Measurements from ENCODE around the gene TRAPPC1. TPM values are rescaled to one million over a fixed set of nuclear protein-coding genes. Genes with fewer than 3 reads are reported as not detected.

The TRAPPC1 gene
- polyA plus RNA-seq: 101 TPM
- long read RNA-seq, donor 1, transcript TRAPPC1-201 (4 exons, 811 nt): major isoform, 16 of 24 reads
- long read RNA-seq, donor 1, transcript TRAPPC1-202 (5 exons, 759 nt): minor isoform, 8 of 24 reads
- long read RNA-seq, donor 1, partial matches to known transcripts: 0 of 24 reads
- long read RNA-seq, donor 1, other reads (novel, unspliced or antisense): 0 of 24 reads
- long read RNA-seq, donor 2, transcript TRAPPC1-201 (4 exons, 811 nt): major isoform, 55 of 83 reads
- long read RNA-seq, donor 2, transcript TRAPPC1-202 (5 exons, 759 nt): minor isoform, 21 of 83 reads
- long read RNA-seq, donor 2, partial matches to known transcripts: 7 of 83 reads
- long read RNA-seq, donor 2, other reads (novel, unspliced or antisense): 0 of 83 reads
- long read RNA-seq, donor 3: 0 reads
- long read RNA-seq, donor 4, partial matches to known transcripts: 0 of 5 reads
- long read RNA-seq, donor 4, other reads (novel, unspliced or antisense): 0 of 5 reads
- long read RNA-seq, donor 5, transcript TRAPPC1-201 (4 exons, 811 nt): major isoform, 23 of 32 reads
- long read RNA-seq, donor 5, transcript TRAPPC1-202 (5 exons, 759 nt): minor isoform, 9 of 32 reads
- long read RNA-seq, donor 5, partial matches to known transcripts: 0 of 32 reads
- long read RNA-seq, donor 5, other reads (novel, unspliced or antisense): 0 of 32 reads
- long read RNA-seq, donor 6, transcript TRAPPC1-202 (5 exons, 759 nt): minor isoform, 16 of 61 reads
- long read RNA-seq, donor 6, transcript TRAPPC1-201 (4 exons, 811 nt): major isoform, 34 of 61 reads
- long read RNA-seq, donor 6, partial matches to known transcripts: 8 of 61 reads
- long read RNA-seq, donor 6, other reads (novel, unspliced or antisense): 0 of 61 reads
- long read RNA-seq, donor 7, transcript TRAPPC1-201 (4 exons, 811 nt): major isoform, 22 of 27 reads
- long read RNA-seq, donor 7, partial matches to known transcripts: 0 of 27 reads
- long read RNA-seq, donor 7, other reads (novel, unspliced or antisense): 0 of 27 reads
- long read RNA-seq, donor 8, transcript TRAPPC1-202 (5 exons, 759 nt): minor isoform, 9 of 70 reads
- long read RNA-seq, donor 8, transcript TRAPPC1-201 (4 exons, 811 nt): major isoform, 60 of 70 reads
- long read RNA-seq, donor 8, partial matches to known transcripts: 0 of 70 reads
- long read RNA-seq, donor 8, other reads (novel, unspliced or antisense): 0 of 70 reads
- long read RNA-seq, donor 9, transcript TRAPPC1-202 (5 exons, 759 nt): minor isoform, 8 of 33 reads
- long read RNA-seq, donor 9, transcript TRAPPC1-201 (4 exons, 811 nt): major isoform, 25 of 33 reads
- long read RNA-seq, donor 9, partial matches to known transcripts: 0 of 33 reads
- long read RNA-seq, donor 9, other reads (novel, unspliced or antisense): 0 of 33 reads
- long read RNA-seq, donor 10, transcript TRAPPC1-201 (4 exons, 811 nt): major isoform, 35 of 57 reads
- long read RNA-seq, donor 10, transcript TRAPPC1-202 (5 exons, 759 nt): minor isoform, 14 of 57 reads
- long read RNA-seq, donor 10, partial matches to known transcripts: 0 of 57 reads
- long read RNA-seq, donor 10, other reads (novel, unspliced or antisense): 8 of 57 reads
- long read RNA-seq, donor 11, transcript TRAPPC1-202 (5 exons, 759 nt): minor isoform, 10 of 51 reads
- long read RNA-seq, donor 11, transcript TRAPPC1-201 (4 exons, 811 nt): major isoform, 41 of 51 reads
- long read RNA-seq, donor 11, partial matches to known transcripts: 0 of 51 reads
- long read RNA-seq, donor 11, other reads (novel, unspliced or antisense): 0 of 51 reads

- Histone ChIP-seq H3K36me3 (ENCODE audit: control insufficient read depth, insufficient read depth, low read length) (peaks cover 16% of the 10 kb centered on the region), H3K4me1 (ENCODE audit: control insufficient read depth, insufficient read depth, low read length) (peaks cover 16% of the 10 kb centered on the region)
- WGBS (ENCODE audit: insufficient coverage, low lambda C conversion rate): no CpG with 5 or more reads among the region's 55 CpGs
Measured at GRCh38 chr17:7931709-7932482, at the start of gene TRAPPC1, which contains the start of gene CNTROB. Gene TRAPPC1, minus strand, starts transcription at chr17:7931946. Its CDS starts 117 bp downstream, at chr17:7931829. Gene CNTROB, plus strand, starts transcription at chr17:7932206. Its CDS starts 874 bp downstream, at chr17:7933080.

GRCh38 chr17:7977805-7978204 is 46.1 kb upstream of the TRAPPC1 start:
- peaks cover 2% of the 10 kb centered on the region for H3K27me3 ChIP-seq (ENCODE audit: control insufficient read depth, insufficient read depth, low read length)
- no peak overlapping the region for H3K4me3 ChIP-seq (ENCODE audit: low read length)
- DNase-seq: no peak
- WGBS (ENCODE audit: insufficient coverage, low lambda C conversion rate): 96% methylated on average over 5 of the region's 5 CpGs
- H3K36me3 ChIP-seq (ENCODE audit: control insufficient read depth, insufficient read depth, low read length): no peaks in the 10 kb centered on the region
- no peaks in the 10 kb centered on the region for H3K4me1 ChIP-seq (ENCODE audit: control insufficient read depth, insufficient read depth, low read length)
- peaks cover 13% of the 10 kb centered on the region for H3K9me3 ChIP-seq (ENCODE audit: control insufficient read depth, low read depth, low read length)
- H3K27ac ChIP-seq (ENCODE audit: low read length): no peak overlapping the region

More at GRCh38 chr17:7931709-7932482, at the start of gene TRAPPC1, which contains the start of gene CNTROB:
- peaks cover 3% of the 10 kb centered on the region for H3K9me3 ChIP-seq (ENCODE audit: control insufficient read depth, low read depth, low read length)
- H3K27me3 ChIP-seq (ENCODE audit: control insufficient read depth, insufficient read depth, low read length): peaks cover 7% of the 10 kb centered on the region
- peak within 1 kb of the TSS; percentile 83 for H3K4me3 ChIP-seq (ENCODE audit: low read length)
- peak; percentile 100 for DNase-seq
- peak within 1 kb of the TSS; percentile 50 for H3K27ac ChIP-seq (ENCODE audit: low read length)

DNA sequence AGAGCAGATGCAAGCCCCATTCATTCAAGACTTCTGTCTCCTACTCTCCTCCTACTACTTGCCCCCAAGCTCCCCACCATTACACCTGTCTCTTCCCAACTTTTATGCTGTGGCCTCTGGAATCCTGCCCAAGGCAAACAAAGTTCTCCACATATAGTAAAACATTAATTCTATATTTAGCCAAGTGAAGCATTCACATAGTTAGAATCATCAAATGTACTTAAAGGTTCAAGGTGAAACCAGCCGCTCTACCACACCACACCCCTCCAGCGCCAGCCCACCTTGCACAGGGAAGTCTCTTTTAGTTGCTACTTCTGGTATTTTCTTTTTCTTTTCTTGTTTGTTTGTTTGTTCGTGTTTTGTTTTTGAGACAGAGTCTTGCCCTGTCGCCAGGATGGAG is 45.3 kb upstream of the TRAPPC1 start:
- DNase-seq: peak in 1 of 2 donors; percentile 11
- Histone ChIP-seq H3K9me3 (ENCODE audit: control insufficient read depth, low read depth, low read length) (peaks cover 13% of the 10 kb centered on the region), H3K27me3 (ENCODE audit: control insufficient read depth, insufficient read depth, low read length) (no peaks in the 10 kb centered on the region), H3K36me3 (ENCODE audit: control insufficient read depth, insufficient read depth, low read length) (no peaks in the 10 kb centered on the region), H3K27ac (ENCODE audit: low read length) (no peak overlapping the region), H3K4me3 (ENCODE audit: low read length) (no peak overlapping the region), H3K4me1 (ENCODE audit: control insufficient read depth, insufficient read depth, low read length) (no peaks in the 10 kb centered on the region)
- WGBS (ENCODE audit: insufficient coverage, low lambda C conversion rate): 79% methylated on average over 2 of the region's 4 CpGs

- Histone ChIP-seq H3K36me3 (ENCODE audit: control insufficient read depth, insufficient read depth, low read length) (no peaks in the 10 kb centered on the region), H3K27me3 (ENCODE audit: control insufficient read depth, insufficient read depth, low read length) (no peaks in the 10 kb centered on the region)
- DNase-seq: no peak
Measured at GRCh38 chr17:7974638-7975131, 42.9 kb upstream of the TRAPPC1 start.

DNA sequence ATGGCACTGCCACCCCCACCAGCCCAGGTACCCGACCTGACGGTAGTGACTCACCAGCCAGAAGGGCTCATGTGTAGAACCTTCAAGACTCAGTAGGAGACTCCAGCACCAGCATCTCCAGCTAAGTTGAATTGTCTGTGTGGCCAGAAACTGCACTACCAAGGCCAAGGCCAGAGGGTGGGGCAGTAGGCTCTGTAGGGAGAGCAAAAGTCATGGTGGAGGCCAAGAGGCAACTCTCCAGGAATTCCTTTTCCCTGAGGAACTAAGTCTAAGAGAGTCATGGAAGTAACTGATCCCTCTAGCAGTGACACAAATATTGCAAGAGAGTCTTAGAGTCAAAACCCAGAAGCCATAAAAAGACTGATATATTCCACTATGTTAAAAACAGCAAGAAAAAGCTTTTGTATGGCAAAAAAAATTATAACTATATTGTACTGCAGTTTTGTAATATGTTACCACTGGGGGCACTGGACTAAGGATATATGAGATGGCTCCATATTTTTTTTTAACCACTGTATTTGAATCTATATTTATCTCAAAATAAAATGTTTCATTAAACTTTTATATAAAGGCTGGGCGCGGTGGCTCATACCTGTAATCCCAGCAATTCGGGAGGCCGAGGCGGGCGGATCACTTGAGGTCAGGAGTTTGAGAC is 40.5 kb upstream of the TRAPPC1 start:
- no CpG with 5 or more reads among the region's 8 CpGs for WGBS (ENCODE audit: insufficient coverage, low lambda C conversion rate)
- Histone ChIP-seq H3K27me3 (ENCODE audit: control insufficient read depth, insufficient read depth, low read length) (no peaks in the 10 kb centered on the region), H3K9me3 (ENCODE audit: control insufficient read depth, low read depth, low read length) (peaks cover 13% of the 10 kb centered on the region), H3K4me3 (ENCODE audit: low read length) (no peak overlapping the region), H3K4me1 (ENCODE audit: control insufficient read depth, insufficient read depth, low read length) (no peaks in the 10 kb centered on the region), H3K27ac (ENCODE audit: low read length) (no peak overlapping the region), H3K36me3 (ENCODE audit: control insufficient read depth, insufficient read depth, low read length) (no peaks in the 10 kb centered on the region)
- no peak for DNase-seq

More at GRCh38 chr17:7974638-7975131, 42.9 kb upstream of the TRAPPC1 start:
- Histone ChIP-seq H3K27ac (ENCODE audit: low read length) (no peak overlapping the region), H3K4me3 (ENCODE audit: low read length) (no peak overlapping the region), H3K9me3 (ENCODE audit: control insufficient read depth, low read depth, low read length) (peaks cover 13% of the 10 kb centered on the region), H3K4me1 (ENCODE audit: control insufficient read depth, insufficient read depth, low read length) (no peaks in the 10 kb centered on the region)

- Histone ChIP-seq H3K4me1 (ENCODE audit: control insufficient read depth, insufficient read depth, low read length) (no peaks in the 10 kb centered on the region), H3K27ac (ENCODE audit: low read length) (no peak overlapping the region), H3K27me3 (ENCODE audit: control insufficient read depth, insufficient read depth, low read length) (no peaks in the 10 kb centered on the region), H3K4me3 (ENCODE audit: low read length) (no peak overlapping the region), H3K36me3 (ENCODE audit: control insufficient read depth, insufficient read depth, low read length) (no peaks in the 10 kb centered on the region), H3K9me3 (ENCODE audit: control insufficient read depth, low read depth, low read length) (peaks cover 13% of the 10 kb centered on the region)
- DNase-seq: no peak
- 100% methylated on average over 1 of the region's 4 CpGs for WGBS (ENCODE audit: insufficient coverage, low lambda C conversion rate)
Measured at GRCh38 chr17:7971651-7972050, 39.9 kb upstream of the TRAPPC1 start.

GRCh38 chr17:7969433-7969832 is 37.7 kb upstream of the TRAPPC1 start:
- Histone ChIP-seq H3K4me1 (ENCODE audit: control insufficient read depth, insufficient read depth, low read length) (no peaks in the 10 kb centered on the region), H3K9me3 (ENCODE audit: control insufficient read depth, low read depth, low read length) (peaks cover 4% of the 10 kb centered on the region), H3K27ac (ENCODE audit: low read length) (no peak overlapping the region), H3K27me3 (ENCODE audit: control insufficient read depth, insufficient read depth, low read length) (no peaks in the 10 kb centered on the region), H3K4me3 (ENCODE audit: low read length) (no peak overlapping the region), H3K36me3 (ENCODE audit: control insufficient read depth, insufficient read depth, low read length) (no peaks in the 10 kb centered on the region)
- 100% methylated on average over 2 of the region's 6 CpGs for WGBS (ENCODE audit: insufficient coverage, low lambda C conversion rate)
- DNase-seq: no peak

- Histone ChIP-seq H3K27ac (ENCODE audit: low read length) (no peak overlapping the region), H3K4me3 (ENCODE audit: low read length) (no peak overlapping the region), H3K36me3 (ENCODE audit: control insufficient read depth, insufficient read depth, low read length) (no peaks in the 10 kb centered on the region), H3K27me3 (ENCODE audit: control insufficient read depth, insufficient read depth, low read length) (no peaks in the 10 kb centered on the region), H3K4me1 (ENCODE audit: control insufficient read depth, insufficient read depth, low read length) (no peaks in the 10 kb centered on the region), H3K9me3 (ENCODE audit: control insufficient read depth, low read depth, low read length) (no peaks in the 10 kb centered on the region)
- DNase-seq: no peak
- no CpG with 5 or more reads among the region's 2 CpGs for WGBS (ENCODE audit: insufficient coverage, low lambda C conversion rate)
Measured at GRCh38 chr17:7967751-7968150, 36.0 kb upstream of the TRAPPC1 start.

All from large intestine (tissue), 12 donors.